ENCODE results near the gene PTPRT. TPM values are rescaled to one million over a fixed set of nuclear protein-coding genes. Genes with fewer than 3 reads are reported as not detected.

The PTPRT gene
- total and polyA plus RNA-seq, 10 of the 15 experiments (the other 5 are each of a cell fraction or from before 2014, with no cell fraction given), result not detected

DNA sequence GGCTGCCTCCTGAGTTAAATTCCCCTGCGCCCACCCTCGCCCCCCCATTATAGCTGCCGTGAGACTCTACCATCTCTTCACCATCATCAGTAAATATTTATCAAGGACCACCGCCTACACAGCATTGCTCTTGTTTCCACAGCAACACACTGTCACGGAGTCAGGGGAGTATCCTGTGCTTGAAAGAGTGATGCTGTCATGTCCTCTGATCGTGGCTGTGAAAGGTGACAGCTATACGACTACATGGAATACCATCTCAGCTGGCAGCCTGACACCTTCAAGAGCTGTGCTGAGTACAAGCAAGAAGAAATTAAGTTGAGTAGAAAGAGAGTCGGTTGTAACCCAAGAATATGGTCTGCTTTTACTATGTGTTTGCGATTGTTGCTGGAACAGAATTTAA is 3.4 kb downstream of the PTPRT start:
- intact Hi-C loops (cut with micrococcal nuclease; ENCODE audit: unreplicated experiment), result loop anchor here (5.0 kb wide), 2 partner anchors 994 to 1449 kb away; no protein-coding TSS in a partner anchor
- no TSS peak for BruUV-seq (replicated peaks)
- in situ Hi-C loops (cut with MboI), result loop anchor here (10.0 kb wide), 2 partner anchors 1232 to 1442 kb away; no protein-coding TSS in a partner anchor
- Histone ChIP-seq H3K4me1 (ENCODE audit: control insufficient read depth, insufficient read depth, low read length) (no peaks in the 10 kb centered on the region), H3K36me3 (ENCODE audit: control insufficient read depth in 2 of 2, insufficient read depth in 2 of 2, low read length in 1 of 2) (no peaks in the 10 kb centered on the region), H3K4me3 (no peak overlapping the region), H3K9ac (ENCODE audit: control insufficient read depth, insufficient read depth, low read length) (no peak overlapping the region), H2AFZ (ENCODE audit: control insufficient read depth, low read depth, low read length) (no peak overlapping the region), H3K9me3 (replicated peaks; ENCODE audit: control insufficient read depth, insufficient read depth, low read length) (no peaks in the 10 kb centered on the region), H3K79me2 (ENCODE audit: control insufficient read depth, insufficient read depth, low read length) (no peaks in the 10 kb centered on the region), H3K4me2 (ENCODE audit: control insufficient read depth, insufficient read depth) (no peak overlapping the region), H3K27ac (ENCODE audit: control insufficient read depth, insufficient read depth) (no peak overlapping the region), H3K27me3 (replicated peaks in 1 of 2; ENCODE audit: control insufficient read depth in 2 of 2, insufficient read depth in 2 of 2, low read length in 1 of 2) (peaks cover 1 to 5% of the 10 kb centered on the region in 2 experiments), H4K20me1 (ENCODE audit: control insufficient read depth, insufficient read depth) (no peaks in the 10 kb centered on the region)
- SMC1A ChIA-PET (ENCODE audit: uncharacterized antibody, unreplicated experiment), result no interaction called here
- TF ChIP-seq NR2C2 (IDR thresholded peaks at IDR 0.05; ENCODE audit: borderline replicate concordance, control insufficient read depth, insufficient read length, low read depth), result no peak
- TF ChIP-seq STAT3 (IDR thresholded peaks at IDR 0.05; ENCODE audit: low read depth, low read length), result no peak
- TF ChIP-seq, protein P1, sequence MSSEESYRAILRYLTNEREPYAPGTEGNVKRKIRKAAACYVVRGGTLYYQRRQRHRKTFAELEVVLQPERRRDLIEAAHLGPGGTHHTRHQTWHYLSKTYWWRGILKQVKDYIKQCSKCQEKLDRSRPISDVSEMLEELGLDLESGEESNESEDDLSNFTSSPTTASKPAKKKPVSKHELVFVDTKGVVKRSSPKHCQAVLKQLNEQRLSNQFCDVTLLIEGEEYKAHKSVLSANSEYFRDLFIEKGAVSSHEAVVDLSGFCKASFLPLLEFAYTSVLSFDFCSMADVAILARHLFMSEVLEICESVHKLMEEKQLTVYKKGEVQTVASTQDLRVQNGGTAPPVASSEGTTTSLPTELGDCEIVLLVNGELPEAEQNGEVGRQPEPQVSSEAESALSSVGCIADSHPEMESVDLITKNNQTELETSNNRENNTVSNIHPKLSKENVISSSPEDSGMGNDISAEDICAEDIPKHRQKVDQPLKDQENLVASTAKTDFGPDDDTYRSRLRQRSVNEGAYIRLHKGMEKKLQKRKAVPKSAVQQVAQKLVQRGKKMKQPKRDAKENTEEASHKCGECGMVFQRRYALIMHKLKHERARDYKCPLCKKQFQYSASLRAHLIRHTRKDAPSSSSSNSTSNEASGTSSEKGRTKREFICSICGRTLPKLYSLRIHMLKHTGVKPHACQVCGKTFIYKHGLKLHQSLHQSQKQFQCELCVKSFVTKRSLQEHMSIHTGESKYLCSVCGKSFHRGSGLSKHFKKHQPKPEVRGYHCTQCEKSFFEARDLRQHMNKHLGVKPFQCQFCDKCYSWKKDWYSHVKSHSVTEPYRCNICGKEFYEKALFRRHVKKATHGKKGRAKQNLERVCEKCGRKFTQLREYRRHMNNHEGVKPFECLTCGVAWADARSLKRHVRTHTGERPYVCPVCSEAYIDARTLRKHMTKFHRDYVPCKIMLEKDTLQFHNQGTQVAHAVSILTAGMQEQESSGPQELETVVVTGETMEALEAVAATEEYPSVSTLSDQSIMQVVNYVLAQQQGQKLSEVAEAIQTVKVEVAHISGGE (CRISPR knock-in tag; IDR thresholded peaks at IDR 0.05), result no peak
- TF ChIP-seq, protein P2, sequence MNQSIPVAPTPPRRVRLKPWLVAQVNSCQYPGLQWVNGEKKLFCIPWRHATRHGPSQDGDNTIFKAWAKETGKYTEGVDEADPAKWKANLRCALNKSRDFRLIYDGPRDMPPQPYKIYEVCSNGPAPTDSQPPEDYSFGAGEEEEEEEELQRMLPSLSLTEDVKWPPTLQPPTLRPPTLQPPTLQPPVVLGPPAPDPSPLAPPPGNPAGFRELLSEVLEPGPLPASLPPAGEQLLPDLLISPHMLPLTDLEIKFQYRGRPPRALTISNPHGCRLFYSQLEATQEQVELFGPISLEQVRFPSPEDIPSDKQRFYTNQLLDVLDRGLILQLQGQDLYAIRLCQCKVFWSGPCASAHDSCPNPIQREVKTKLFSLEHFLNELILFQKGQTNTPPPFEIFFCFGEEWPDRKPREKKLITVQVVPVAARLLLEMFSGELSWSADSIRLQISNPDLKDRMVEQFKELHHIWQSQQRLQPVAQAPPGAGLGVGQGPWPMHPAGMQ (IDR thresholded peaks at IDR 0.05; ENCODE audit: borderline replicate concordance), result no peak
- no peak for TF ChIP-seq ASH2L (IDR thresholded peaks at IDR 0.05; ENCODE audit: borderline replicate concordance, low read depth)
- TF ChIP-seq, protein P3, sequence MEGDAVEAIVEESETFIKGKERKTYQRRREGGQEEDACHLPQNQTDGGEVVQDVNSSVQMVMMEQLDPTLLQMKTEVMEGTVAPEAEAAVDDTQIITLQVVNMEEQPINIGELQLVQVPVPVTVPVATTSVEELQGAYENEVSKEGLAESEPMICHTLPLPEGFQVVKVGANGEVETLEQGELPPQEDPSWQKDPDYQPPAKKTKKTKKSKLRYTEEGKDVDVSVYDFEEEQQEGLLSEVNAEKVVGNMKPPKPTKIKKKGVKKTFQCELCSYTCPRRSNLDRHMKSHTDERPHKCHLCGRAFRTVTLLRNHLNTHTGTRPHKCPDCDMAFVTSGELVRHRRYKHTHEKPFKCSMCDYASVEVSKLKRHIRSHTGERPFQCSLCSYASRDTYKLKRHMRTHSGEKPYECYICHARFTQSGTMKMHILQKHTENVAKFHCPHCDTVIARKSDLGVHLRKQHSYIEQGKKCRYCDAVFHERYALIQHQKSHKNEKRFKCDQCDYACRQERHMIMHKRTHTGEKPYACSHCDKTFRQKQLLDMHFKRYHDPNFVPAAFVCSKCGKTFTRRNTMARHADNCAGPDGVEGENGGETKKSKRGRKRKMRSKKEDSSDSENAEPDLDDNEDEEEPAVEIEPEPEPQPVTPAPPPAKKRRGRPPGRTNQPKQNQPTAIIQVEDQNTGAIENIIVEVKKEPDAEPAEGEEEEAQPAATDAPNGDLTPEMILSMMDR (IDR thresholded peaks at IDR 0.05 in 2 of 3, conservative IDR thresholded peaks at IDR 0.05 in 1 of 3; ENCODE audit: control insufficient read depth in 2 of 3, extremely low read depth in 1 of 3, insufficient read depth in 1 of 3, low read depth in 3 of 3, low read length in 3 of 3), result no peak
- ATAC-seq (no peak), DNase-seq (ENCODE audit: low read depth, low spot score) (no peak), FAIRE-seq (no peak)
- WGBS (ENCODE audit: insufficient coverage, insufficient replicate concordance, low lambda C conversion rate, missing lambda C conversion rate), result 44% methylated on average over 9 of the region's 9 CpGs
- POLR2A ChIA-PET, result no interaction called here
- CTCF ChIA-PET, result interaction anchor here (0.6 to 0.8 kb wide), 2 partner anchors 65 to 1449 kb away, joined by 3 read pairs; no protein-coding TSS in a partner anchor
- RAD21 ChIA-PET (ENCODE audit: unreplicated experiment), result no interaction called here
